ENCODE results near the gene EPHA7. TPM values are rescaled to one million over a fixed set of nuclear protein-coding genes. Genes with fewer than 3 reads are reported as not detected.

The EPHA7 gene
- polyA plus RNA-seq, 3 donors = 38.3 to 51.7 (median 44.7) TPM

- DNase-seq = peak; percentile 20
Observed at GRCh38 chr6:93337014-93337413, 82.3 kb downstream of the EPHA7 start.

GRCh38 chr6:93329301-93330000 is 89.9 kb downstream of the EPHA7 start:
- DNase-seq = no peak

- DNase-seq = no peak
Observed at GRCh38 chr6:93327857-93328256, 91.5 kb downstream of the EPHA7 start.

- DNase-seq = no peak
Observed at GRCh38 chr6:93325761-93326160, 93.6 kb downstream of the EPHA7 start.

GRCh38 chr6:93323630-93324029 is 95.7 kb downstream of the EPHA7 start:
- no peak for DNase-seq

GRCh38 chr6:93322651-93323050 is 96.7 kb downstream of the EPHA7 start:
- no peak for DNase-seq

- DNase-seq = no peak
Observed at GRCh38 chr6:93319304-93319703, 100.1 kb downstream of the EPHA7 start.

GRCh38 chr6:93318121-93318520 is 101.2 kb downstream of the EPHA7 start:
- DNase-seq = no peak

- DNase-seq = no peak
Observed at GRCh38 chr6:93317592-93317991, 101.8 kb downstream of the EPHA7 start.

GRCh38 chr6:93307505-93308409 is 111.6 kb downstream of the EPHA7 start:
- DNase-seq = no peak

GRCh38 chr6:93305088-93305487 is 114.3 kb downstream of the EPHA7 start:
- DNase-seq = no peak

GRCh38 chr6:93304505-93304904 is 114.9 kb downstream of the EPHA7 start:
- no peak for DNase-seq

- DNase-seq = no peak
Observed at GRCh38 chr6:93300661-93301060, 118.7 kb downstream of the EPHA7 start.

GRCh38 chr6:93299622-93300021 is 119.7 kb downstream of the EPHA7 start:
- DNase-seq = no peak

GRCh38 chr6:93295631-93296030 is 123.7 kb downstream of the EPHA7 start:
- no peak for DNase-seq

GRCh38 chr6:93294879-93295278 is 124.5 kb downstream of the EPHA7 start:
- DNase-seq = no peak

GRCh38 chr6:93293872-93294271 is 125.5 kb downstream of the EPHA7 start:
- no peak for DNase-seq

- DNase-seq = no peak
Observed at GRCh38 chr6:93293460-93293859, 125.9 kb downstream of the EPHA7 start.

GRCh38 chr6:93282521-93283031 is 136.8 kb downstream of the EPHA7 start:
- no peak for DNase-seq

GRCh38 chr6:93278241-93278640 is 141.1 kb downstream of the EPHA7 start:
- no peak for DNase-seq

- DNase-seq = peak; percentile 4
Observed at GRCh38 chr6:93272896-93273295, 146.5 kb downstream of the EPHA7 start.

GRCh38 chr6:93272211-93272610 is 147.1 kb downstream of the EPHA7 start:
- DNase-seq = no peak

Data from renal pelvis (tissue), 4 donors.